Measurements from ENCODE around the gene RAP2A. TPM values are rescaled to one million over a fixed set of nuclear protein-coding genes. Genes with fewer than 3 reads are reported as not detected.

Gene RAP2A
- total RNA-seq, 2 donors from 2014 or later = 13.3 to 13.6 TPM

- no peak for DNase-seq (ENCODE audit: low spot score)
- H3K9me3 ChIP-seq = no peaks in the 10 kb centered on the region
- peaks cover 11% of the 10 kb centered on the region for H3K36me3 ChIP-seq
- no peaks in the 10 kb centered on the region for H3K4me1 ChIP-seq
- no peaks in the 10 kb centered on the region for H3K27me3 ChIP-seq
- no peak overlapping the region for H3K4me3 ChIP-seq
- no peak overlapping the region for H3K27ac ChIP-seq
- no peak for TF ChIP-seq CTCF (IDR thresholded peaks at IDR 0.05)
Observed at GRCh38 chr13:97395447-97396136, 38.4 kb upstream of the RAP2A start.

- no peaks in the 10 kb centered on the region for H3K27me3 ChIP-seq
Observed at GRCh38 chr13:97397267-97397666, 36.7 kb upstream of the RAP2A start.

DNA sequence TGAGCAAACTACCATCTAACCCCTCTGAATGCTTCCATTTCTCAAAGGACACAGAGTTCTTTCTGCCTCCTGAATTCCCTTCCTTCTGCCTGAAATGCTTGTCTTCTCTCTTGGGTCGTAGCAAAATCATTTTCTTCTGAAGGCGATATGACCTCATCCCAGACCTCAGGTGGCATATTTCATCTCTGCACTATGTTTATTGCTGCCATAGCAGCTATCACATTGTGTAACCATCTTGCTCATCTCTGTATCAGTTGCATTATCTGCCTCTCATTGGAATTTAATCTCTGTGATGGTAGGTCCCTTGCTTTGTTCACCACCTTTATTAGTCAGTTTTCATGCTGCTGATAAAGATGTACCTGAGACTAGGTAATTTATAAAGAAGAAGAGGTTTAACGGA lies 32.5 kb upstream of the RAP2A start:
- no peak overlapping the region for H3K27ac ChIP-seq
- TF ChIP-seq CTCF (IDR thresholded peaks at IDR 0.05) = no peak

More at GRCh38 chr13:97397267-97397666, 36.7 kb upstream of the RAP2A start:
- TF ChIP-seq CTCF (IDR thresholded peaks at IDR 0.05) = no peak
- Histone ChIP-seq H3K27ac (no peak overlapping the region), H3K36me3 (peaks cover under 1% of the 10 kb centered on the region), H3K9me3 (no peaks in the 10 kb centered on the region), H3K4me1 (no peaks in the 10 kb centered on the region), H3K4me3 (no peak overlapping the region)
- DNase-seq (ENCODE audit: low spot score) = no peak

GRCh38 chr13:97403893-97404750 lies 29.8 kb upstream of the RAP2A start:
- no peak for TF ChIP-seq CTCF (IDR thresholded peaks at IDR 0.05)
- no peaks in the 10 kb centered on the region for H3K4me1 ChIP-seq
- no peak overlapping the region for H3K27ac ChIP-seq

More for the DNA sequence above, 32.5 kb upstream of the RAP2A start:
- DNase-seq (ENCODE audit: low spot score) = no peak
- Histone ChIP-seq H3K9me3 (no peaks in the 10 kb centered on the region), H3K36me3 (no peaks in the 10 kb centered on the region), H3K27me3 (no peaks in the 10 kb centered on the region), H3K4me3 (no peak overlapping the region), H3K4me1 (no peaks in the 10 kb centered on the region)

GRCh38 chr13:97407540-97407939 lies 26.4 kb upstream of the RAP2A start:
- no peaks in the 10 kb centered on the region for H3K36me3 ChIP-seq
- H3K4me1 ChIP-seq = no peaks in the 10 kb centered on the region
- peak overlapping the region; percentile 53 to 61 for H3K27ac ChIP-seq
- no peak for TF ChIP-seq CTCF (IDR thresholded peaks at IDR 0.05)
- H3K4me3 ChIP-seq = no peak overlapping the region
- no peaks in the 10 kb centered on the region for H3K9me3 ChIP-seq
- H3K27me3 ChIP-seq = no peaks in the 10 kb centered on the region
- DNase-seq (ENCODE audit: low spot score) = no peak

More at GRCh38 chr13:97403893-97404750, 29.8 kb upstream of the RAP2A start:
- no peak for DNase-seq (ENCODE audit: low spot score)
- Histone ChIP-seq H3K27me3 (no peaks in the 10 kb centered on the region), H3K4me3 (no peak overlapping the region), H3K36me3 (no peaks in the 10 kb centered on the region), H3K9me3 (no peaks in the 10 kb centered on the region)
